Measurements from ENCODE around the gene RIBC2.
"Not testable (repeated sequence)": the region's sequence is repeated elsewhere in the genome, so short reads cannot be mapped to it uniquely, and the experiment has no call there.

RIBC2 gene

GRCh38 chr22:45425101-45425500, 11.6 kb downstream of the RIBC2 start:
- no peak for DNase-seq

- DNase-seq: no peak
Observed at GRCh38 chr22:45425531-45426265, 12.2 kb downstream of the RIBC2 start.

- no peak for DNase-seq
Observed at GRCh38 chr22:45426387-45426786, 12.9 kb downstream of the RIBC2 start.

- no peak for DNase-seq
Observed at GRCh38 chr22:45427114-45427513, 13.6 kb downstream of the RIBC2 start.

GRCh38 chr22:45428391-45429385, 15.2 kb downstream of the RIBC2 start:
- DNase-seq: no peak

- no peak for DNase-seq
Observed at GRCh38 chr22:45429424-45429823, 15.9 kb downstream of the RIBC2 start.

- DNase-seq: no peak
Observed at GRCh38 chr22:45429981-45430775, 16.7 kb downstream of the RIBC2 start.

GRCh38 chr22:45430871-45431270, 17.4 kb downstream of the RIBC2 start:
- DNase-seq: no peak

- DNase-seq: no peak
Observed at GRCh38 chr22:45434981-45435380, 21.5 kb downstream of the RIBC2 start.

- peak; percentile 48 for DNase-seq
Observed at GRCh38 chr22:45435544-45436139, 22.1 kb downstream of the RIBC2 start.

- DNase-seq: not testable (repeated sequence)
Observed at GRCh38 chr22:45436871-45437517, 23.5 kb downstream of the RIBC2 start.

- no peak for DNase-seq
Observed at GRCh38 chr22:45438336-45438735, 24.8 kb downstream of the RIBC2 start.

GRCh38 chr22:45440688-45441087, 27.2 kb downstream of the RIBC2 start:
- DNase-seq: not testable (repeated sequence)

GRCh38 chr22:45441138-45441537, 27.6 kb downstream of the RIBC2 start:
- no peak for DNase-seq

- DNase-seq: no peak
Observed at GRCh38 chr22:45442116-45442515, 28.6 kb downstream of the RIBC2 start.

- DNase-seq: no peak
Observed at GRCh38 chr22:45444168-45444567, 30.7 kb downstream of the RIBC2 start.

GRCh38 chr22:45445031-45445710, 31.7 kb downstream of the RIBC2 start:
- no peak for DNase-seq

GRCh38 chr22:45446216-45446615, 32.7 kb downstream of the RIBC2 start:
- no peak for DNase-seq

- DNase-seq: not testable (repeated sequence)
Observed at GRCh38 chr22:45447596-45447995, 34.1 kb downstream of the RIBC2 start.

- no peak for DNase-seq
Observed at GRCh38 chr22:45448431-45448830, 34.9 kb downstream of the RIBC2 start.

- not testable (repeated sequence) for DNase-seq
Observed at GRCh38 chr22:45449442-45449841, 35.9 kb downstream of the RIBC2 start.

All from NCI-H1048 (cell line).